NOMO-1 treated with dmso at 0.1 percent for 144 hours (cell line): Measurements from ENCODE around the gene PCDHGC3.

ENCODE experiments used
- DNase-seq: peaks from one replicate; lab custom pipeline; 2025; ENCODE audit not compliant: unreplicated experiment; lab: John Stamatoyannopoulos, UW

PCDHGC3 gene

GRCh38 chr5:141519605-141520565 lies 44.1 kb downstream of the PCDHGC3 start:
- DNase-seq: no peak

- peak; percentile 43 for DNase-seq
Observed at GRCh38 chr5:141521244-141521781, 45.5 kb downstream of the PCDHGC3 start.

- DNase-seq: no peak
Observed at GRCh38 chr5:141522301-141522700, 46.5 kb downstream of the PCDHGC3 start.

GRCh38 chr5:141523991-141524390 lies 48.2 kb downstream of the PCDHGC3 start:
- no peak for DNase-seq

GRCh38 chr5:141524604-141525597 lies 49.1 kb downstream of the PCDHGC3 start:
- no peak for DNase-seq

- no peak for DNase-seq
Observed at GRCh38 chr5:141525653-141526052, 49.9 kb downstream of the PCDHGC3 start.

- DNase-seq: no peak
Observed at GRCh38 chr5:141527426-141527825, 51.7 kb downstream of the PCDHGC3 start.
